PC-9 (cell line): ENCODE results near the gene CTNNA1. TPM values are rescaled to one million over a fixed set of nuclear protein-coding genes. Genes with fewer than 3 reads are reported as not detected.

Experiments used
- BruUV-seq: library from RNA; stranded (reverse); fragments of 400-500 nt; replicated peaks from 2 replicates; lab custom pipeline; 2021; lab: Mats Ljungman, UMichigan
- CTCF ChIA-PET: fragments of 300-600 bp; sonication (Branson Sonifier 250); formaldehyde crosslinking; loops from one replicate; lab custom pipeline; 2022; ENCODE audit warnings: antibody characterized with exemption; lab: Charles Lee
- POLR2A ChIA-PET: fragments of 300-600 bp; sonication (Branson Sonifier 250); formaldehyde crosslinking; loops from one replicate; lab custom pipeline; 2022; ENCODE audit warnings: antibody characterized with exemption; ENCODE audit not compliant: unreplicated experiment; lab: Charles Lee
- DNase-seq, 2 experiments: peaks; one replicate each; pipeline versions ENCODE4 v3.0.0 to v3.0.0-alpha.2; 2015 to 2022; ENCODE audit warnings: mixed read lengths in 1 of 2
- H2AFZ ChIP-seq: fragments of 200-600 bp; sonication (generic); 2 replicates; pipeline ENCODE4 v1.8.1; 2017; ENCODE audit warnings: antibody characterized with exemption
- H3F3A ChIP-seq: fragments of 200-600 bp; sonication (generic); 2 replicates; pipeline ENCODE4 v1.8.1; 2017; ENCODE audit warnings: antibody characterized with exemption, mild to moderate bottlenecking, low read depth; ENCODE audit not compliant: insufficient read depth
- H3K27ac ChIP-seq: fragments of 200-600 bp; sonication (generic); 2 replicates; pipeline ENCODE4 v1.6.1; 2016; ENCODE audit warnings: mixed run types
- H3K27me3 ChIP-seq: fragments of 200-600 bp; sonication (generic); 2 replicates; pipeline ENCODE4 v1.6.1; 2016; ENCODE audit warnings: low read depth, mixed run types; ENCODE audit not compliant: insufficient read depth
- H3K36me3 ChIP-seq: fragments of 200-600 bp; sonication (generic); 2 replicates; pipeline ENCODE4 v1.6.1; 2016; ENCODE audit warnings: low read depth, mixed run types
- H3K4me1 ChIP-seq: fragments of 200-600 bp; sonication (generic); replicated peaks from 2 replicates; pipeline ENCODE4 v1.6.1; 2016; ENCODE audit warnings: mixed run types; ENCODE audit not compliant: insufficient read depth
- H3K4me2 ChIP-seq: fragments of 200-600 bp; sonication (generic); 2 replicates; pipeline ENCODE4 v1.6.1; 2017; ENCODE audit warnings: mixed run types
- H3K4me3 ChIP-seq: fragments of 200-600 bp; sonication (generic); 2 replicates; pipeline ENCODE4 v1.6.1; 2016; ENCODE audit warnings: mixed run types
- H3K79me2 ChIP-seq: fragments of 200-600 bp; sonication (generic); 2 replicates; pipeline ENCODE4 v1.6.1; 2017; ENCODE audit warnings: low read depth, mixed run types
- H3K9me2 ChIP-seq: fragments of 200-600 bp; sonication (generic); 2 replicates; pipeline ENCODE4 v1.8.1; 2017; ENCODE audit warnings: mild to moderate bottlenecking; ENCODE audit not compliant: insufficient read depth
- H3K9me3 ChIP-seq: fragments of 200-600 bp; sonication (generic); 2 replicates; pipeline ENCODE4 v1.8.1; 2016; ENCODE audit warnings: low read depth; ENCODE audit not compliant: insufficient read depth
- H4K20me1 ChIP-seq: fragments of 200-600 bp; sonication (generic); 2 replicates; pipeline ENCODE4 v1.8.1; 2017; ENCODE audit not compliant: insufficient read depth
- CTCF ChIP-seq: fragments of 200-600 bp; sonication (generic); conservative IDR thresholded peaks from 2 replicates; pipeline ENCODE4 v1.6.1; 2017; ENCODE audit warnings: mixed run types, antibody characterized with exemption, mild to moderate bottlenecking, moderate library complexity
- EZH2 ChIP-seq: fragments of 200-600 bp; sonication (generic); IDR thresholded peaks from 2 replicates; pipeline ENCODE4 v1.8.0; 2017; ENCODE audit warnings: antibody characterized with exemption, low read depth
- intact Hi-C: fragments of 100-400 bp; cut with micrococcal nuclease; formaldehyde crosslinking; loops from one replicate; pipeline ENCODE4 v1.10.0; 2022; ENCODE audit not compliant: unreplicated experiment
- total RNA-seq: library from RNA; stranded (reverse); gene quantifications from 2 replicates; pipeline ENCODE4 v1.2.3, GENCODE V29; 2021

Gene CTNNA1
- total RNA-seq, 1 experiment from 2014 or later, result 91.7 TPM

- H3K9me2 ChIP-seq, result no peaks in the 10 kb centered on the region
- H3K4me3 ChIP-seq, result no peak overlapping the region
- H3K27me3 ChIP-seq, result no peaks in the 10 kb centered on the region
- H3K36me3 ChIP-seq, result no peaks in the 10 kb centered on the region
- H3K4me2 ChIP-seq, result no peak overlapping the region
- no peak overlapping the region for H3K27ac ChIP-seq
- DNase-seq, result no peak
- TF ChIP-seq CTCF, result no peak
- H3K9me3 ChIP-seq, result no peaks in the 10 kb centered on the region
- H4K20me1 ChIP-seq, result no peaks in the 10 kb centered on the region
- no peaks in the 10 kb centered on the region for H3K79me2 ChIP-seq
- ChIA-PET CTCF (no interaction called here), POLR2A (no interaction called here)
- BruUV-seq, result no TSS peak
- no peaks in the 10 kb centered on the region for H3F3A ChIP-seq
- H3K4me1 ChIP-seq, result no peaks in the 10 kb centered on the region
- intact Hi-C loops, result no loop called here
- no peak overlapping the region for H2AFZ ChIP-seq
Observed at GRCh38 chr5:138952962-138953361, 199.7 kb downstream of the CTNNA1 start.

- Histone ChIP-seq H3K9me2 (no peaks in the 10 kb centered on the region), H3F3A (no peaks in the 10 kb centered on the region), H3K4me1 (no peaks in the 10 kb centered on the region), H3K4me2 (no peak overlapping the region), H4K20me1 (no peaks in the 10 kb centered on the region), H3K27ac (no peak overlapping the region), H2AFZ (no peak overlapping the region), H3K27me3 (no peaks in the 10 kb centered on the region), H3K9me3 (no peaks in the 10 kb centered on the region), H3K36me3 (no peaks in the 10 kb centered on the region), H3K4me3 (no peak overlapping the region), H3K79me2 (no peaks in the 10 kb centered on the region)
- BruUV-seq, result no TSS peak
- ChIA-PET CTCF (no interaction called here), POLR2A (interaction anchor here (0.6 to 0.7 kb wide), 3 partner anchors 157 to 378 kb away, joined by 3 to 5 read pairs (median 3); no protein-coding TSS in a partner anchor)
- DNase-seq, result no peak
- no peak for TF ChIP-seq CTCF
- TF ChIP-seq EZH2, result no peak
- intact Hi-C loops, result no loop called here
Observed at GRCh38 chr5:138953387-138954256, 200.4 kb downstream of the CTNNA1 start.

GRCh38 chr5:138954257-138955012, 201.2 kb downstream of the CTNNA1 start:
- Histone ChIP-seq H3K4me1 (no peaks in the 10 kb centered on the region), H3K27ac (no peak overlapping the region), H3K4me2 (no peak overlapping the region), H4K20me1 (no peaks in the 10 kb centered on the region), H3K9me2 (0 out of 2 replicates have a peak, but pooled peaks cover 3% of the 10 kb centered on the region), H3K27me3 (no peaks in the 10 kb centered on the region), H3K4me3 (no peak overlapping the region), H3K9me3 (no peaks in the 10 kb centered on the region), H2AFZ (no peak overlapping the region), H3K36me3 (no peaks in the 10 kb centered on the region), H3K79me2 (no peaks in the 10 kb centered on the region), H3F3A (no peaks in the 10 kb centered on the region)
- DNase-seq, result no peak
- POLR2A ChIA-PET, result interaction anchor here (0.6 to 0.7 kb wide), 3 partner anchors 156 to 379 kb away, joined by 3 to 5 read pairs (median 3); no protein-coding TSS in a partner anchor
- intact Hi-C loops, result no loop called here
- no TSS peak for BruUV-seq
- TF ChIP-seq CTCF (no peak), EZH2 (no peak)
- CTCF ChIA-PET, result no interaction called here
